HepG2 (cell line): Measurements from ENCODE around the gene RING1. TPM values are rescaled to one million over a fixed set of nuclear protein-coding genes. Genes with fewer than 3 reads are reported as not detected.

Experiments used
- AGO2 ChIP-seq: fragments of 200-400 bp; formaldehyde crosslinking; optimal IDR thresholded peaks from 2 replicates; pipeline ENCODE3; 2017; ENCODE audit warnings: mild to moderate bottlenecking, low read depth, low read length, moderate library complexity
- ARHGAP35 ChIP-seq: sonication (generic); formaldehyde crosslinking; IDR thresholded peaks from 2 replicates; pipeline ENCODE4 v1.9.0; 2022; ENCODE audit warnings: mild to moderate bottlenecking, inconsistent platforms, moderate library complexity, missing genetic modification reagents, borderline replicate concordance
- ARNTL ChIP-seq: sonication (generic); formaldehyde crosslinking; IDR thresholded peaks from 2 replicates; pipeline ENCODE4 v1.4.0; 2020; ENCODE audit warnings: mild to moderate bottlenecking, missing genetic modification reagents
- CEBPZ ChIP-seq: IDR thresholded peaks from 2 replicates; pipeline ENCODE4 v1.6.1; 2012; ENCODE audit warnings: low read length, improper control_type of control experiment
- EED ChIP-seq: sonication (generic); formaldehyde crosslinking; IDR thresholded peaks from 2 replicates; pipeline ENCODE4 v1.5.0; 2020; ENCODE audit warnings: mild to moderate bottlenecking, missing genetic modification reagents
- FOXP4 ChIP-seq: sonication (generic); formaldehyde crosslinking; IDR thresholded peaks from 2 replicates; pipeline ENCODE4 v1.4.0; 2020; ENCODE audit warnings: missing genetic modification reagents
- GATAD1 ChIP-seq: IDR thresholded peaks from 2 replicates; pipeline ENCODE4 v1.6.1; 2016; ENCODE audit warnings: missing genetic modification reagents, missing compliant biosample characterization
- HDAC1 ChIP-seq: sonication (generic); formaldehyde crosslinking; IDR thresholded peaks from 2 replicates; pipeline ENCODE4 v1.5.1; 2020; ENCODE audit warnings: mild to moderate bottlenecking, missing genetic modification reagents
- HHEX ChIP-seq: IDR thresholded peaks from 2 replicates; pipeline ENCODE4 v1.6.1; 2016; ENCODE audit warnings: control low read depth
- MTF2 ChIP-seq: sonication (generic); formaldehyde crosslinking; IDR thresholded peaks from 2 replicates; pipeline ENCODE4 v1.5.0; 2020; ENCODE audit warnings: missing genetic modification reagents, borderline replicate concordance
- NFAT5 ChIP-seq: sonication (generic); formaldehyde crosslinking; IDR thresholded peaks from 2 replicates; pipeline ENCODE4 v1.4.0; 2020; ENCODE audit warnings: missing genetic modification reagents
- NRL ChIP-seq: sonication (generic); formaldehyde crosslinking; IDR thresholded peaks from 2 replicates; pipeline ENCODE4 v1.5.0; 2020; ENCODE audit warnings: missing genetic modification reagents, mild to moderate bottlenecking, moderate library complexity, borderline replicate concordance
- SMAD1 ChIP-seq: sonication (generic); formaldehyde crosslinking; IDR thresholded peaks from 2 replicates; pipeline ENCODE4 v1.4.0; 2020; ENCODE audit warnings: missing genetic modification reagents, low read depth, mild to moderate bottlenecking, borderline replicate concordance
- ZFP90 ChIP-seq: sonication (generic); formaldehyde crosslinking; IDR thresholded peaks from 2 replicates; pipeline ENCODE4 v1.8.0; 2022; ENCODE audit warnings: missing genetic modification reagents, mild to moderate bottlenecking, inconsistent platforms, borderline replicate concordance
- ZNF282 ChIP-seq: fragments of 450-650 bp; IDR thresholded peaks from 2 replicates; pipeline ENCODE4 v1.6.1; 2018; ENCODE audit not compliant: partially characterized antibody
- ZNF296 ChIP-seq: sonication (generic); formaldehyde crosslinking; conservative IDR thresholded peaks from 2 replicates; pipeline ENCODE4 v1.5.0; 2020; ENCODE audit warnings: mild to moderate bottlenecking, missing genetic modification reagents
- ZNF33A ChIP-seq: sonication (generic); formaldehyde crosslinking; IDR thresholded peaks from 2 replicates; pipeline ENCODE4 v1.5.1; 2020; ENCODE audit warnings: missing genetic modification reagents, mild to moderate bottlenecking, moderate library complexity, borderline replicate concordance
- ZNF446 ChIP-seq: sonication (generic); formaldehyde crosslinking; IDR thresholded peaks from 2 replicates; pipeline ENCODE4 v1.5.0; 2020; ENCODE audit warnings: mild to moderate bottlenecking, missing genetic modification reagents
- ZNF772 ChIP-seq: sonication (generic); formaldehyde crosslinking; IDR thresholded peaks from 2 replicates; pipeline ENCODE4 v1.5.0; 2020; ENCODE audit warnings: mild to moderate bottlenecking, missing genetic modification reagents
- ZNF788 ChIP-seq: sonication (generic); formaldehyde crosslinking; IDR thresholded peaks from 2 replicates; pipeline ENCODE4 v1.5.0; 2020; ENCODE audit warnings: mild to moderate bottlenecking, missing genetic modification reagents, borderline replicate concordance
- polyA plus RNA-seq, 8 experiments: library from polyadenylated mRNA; depleted of rRNA in 3 of 8; stranded (reverse) in 7 of 8; unstranded in 1 of 8; fragments of >200 nt; fragmentation: Illumina TruSeq in 4 of 8; extraction: Trizol in 4 of 8; gene quantifications; 2 replicates each; pipeline versions ENCODE4 v1.2.1 to v1.2.3, GENCODE V29; 2011 to 2016; ENCODE audit warnings: low read depth in 4 of 8, missing spikeins in 1 of 8, mixed read lengths in 1 of 8; ENCODE audit not compliant: insufficient read depth in 1 of 8
- total RNA-seq, 5 experiments: library from RNA; depleted of rRNA; stranded (reverse); fragments of >200 nt; fragmentation: Illumina TruSeq; extraction: Trizol; gene quantifications; 2 replicates each; pipeline ENCODE4 v1.2.3, GENCODE V29; 2016; ENCODE audit warnings: low read depth in 1 of 5

Gene RING1
- total and polyA plus RNA-seq, 2 of the 13 experiments (the other 11 are each of a cell fraction or from before 2014, with no cell fraction given), result 23.9 to 33.6 TPM

GRCh38 chr6:33207552-33208090, 679 bp upstream of the RING1 start (continued):
- TF ChIP-seq CEBPZ (no peak), ZNF772 (CRISPR knock-in tag) (peak; percentile 93), MTF2 (CRISPR knock-in tag) (0 out of 2 replicates have a peak, but pooled peaks have one; percentile 55), ARHGAP35 (CRISPR knock-in tag) (no peak), ZNF282 (no peak), HHEX (CRISPR knock-in tag) (no peak), ZNF33A (CRISPR knock-in tag) (0 out of 2 replicates have a peak, but pooled peaks have one; percentile 49), ZFP90 (CRISPR knock-in tag) (0 out of 2 replicates have a peak, but pooled peaks have one; percentile 32), AGO2 (peak; percentile 82), ZNF296 (CRISPR knock-in tag) (0 out of 2 replicates have a peak, but pooled peaks have one; percentile 24), NFAT5 (no peak), HDAC1 (no peak), SMAD1 (CRISPR knock-in tag) (peak; percentile 54; the same call in 1 of the 2 replicates), NRL (CRISPR knock-in tag) (no peak), ZNF788 (CRISPR knock-in tag) (no peak), EED (CRISPR knock-in tag) (peak; percentile 48; the same call in 1 of the 2 replicates), ARNTL (CRISPR knock-in tag) (no peak; the same call in 1 of the 2 replicates), FOXP4 (no peak), GATAD1 (CRISPR knock-in tag) (no peak), ZNF446 (peak; percentile 23; the same call in 1 of the 2 replicates)
